ENCODE results near the gene COL24A1. TPM values are rescaled to one million over a fixed set of nuclear protein-coding genes. Genes with fewer than 3 reads are reported as not detected.

Gene COL24A1
- total RNA-seq, 1 experiment from 2014 or later, result 0.08 TPM

- Histone ChIP-seq H3K9me3 (ENCODE audit: control insufficient read depth, insufficient read depth, low read depth, low read length) (no peaks in the 10 kb centered on the region), H3K36me3 (ENCODE audit: control insufficient read depth, insufficient read depth, low read length) (no peaks in the 10 kb centered on the region), H3K27me3 (ENCODE audit: control insufficient read depth, insufficient read depth, low read length) (peaks cover 14% of the 10 kb centered on the region; the same call in 1 of the 2 replicates), H3K4me3 (ENCODE audit: low read depth in 2 of 2, low read length in 2 of 2) (no peak overlapping the region), H3K27ac (ENCODE audit: low read length) (no peak overlapping the region), H3K4me1 (ENCODE audit: control insufficient read depth, insufficient read depth, low read length) (no peaks in the 10 kb centered on the region)
- in situ Hi-C loops (cut with HindIII; ENCODE audit: low pct_unique_long_range_greater_than_20kb, low sequenced_read_pairs), result no loop called here
- POLR2A ChIA-PET, result no interaction called here
- TF ChIP-seq REST (IDR thresholded peaks at IDR 0.05; ENCODE audit: insufficient read depth in 1 of 2, low read depth in 2 of 2, low read length in 1 of 2) (no peak), CTCF (IDR thresholded peaks at IDR 0.05) (no peak), TCF7L2 (IDR thresholded peaks at IDR 0.05; ENCODE audit: low read depth, low read length) (no peak), POLR2AphosphoS5 (IDR thresholded peaks at IDR 0.05; ENCODE audit: low read depth, low read length) (no peak), SIN3A (IDR thresholded peaks at IDR 0.05; ENCODE audit: borderline replicate concordance, insufficient read depth, low read depth, low read length) (no peak)
- no TSS peak for BruUV-seq (replicated peaks)
- intact Hi-C loops (cut with micrococcal nuclease; ENCODE audit: unreplicated experiment), result no loop called here
- DNase-seq (ENCODE audit: low read depth, low spot score) (no peak), ATAC-seq (no peak)
- CTCF ChIA-PET, result no interaction called here
Observed at GRCh38 chr1:85991261-85991660, 165.3 kb downstream of the COL24A1 start.

- DNase-seq (ENCODE audit: low read depth, low spot score) (no peak), ATAC-seq (no peak)
- Histone ChIP-seq H3K36me3 (ENCODE audit: control insufficient read depth, insufficient read depth, low read length) (no peaks in the 10 kb centered on the region), H3K27ac (ENCODE audit: low read length) (no peak overlapping the region), H3K9me3 (ENCODE audit: control insufficient read depth, insufficient read depth, low read depth, low read length) (no peaks in the 10 kb centered on the region), H3K4me1 (ENCODE audit: control insufficient read depth, insufficient read depth, low read length) (no peaks in the 10 kb centered on the region), H3K4me3 (ENCODE audit: low read depth in 2 of 2, low read length in 2 of 2) (no peak overlapping the region), H3K27me3 (ENCODE audit: control insufficient read depth, insufficient read depth, low read length) (peaks cover 30% of the 10 kb centered on the region; the same call in 1 of the 2 replicates)
- TF ChIP-seq SIN3A (IDR thresholded peaks at IDR 0.05; ENCODE audit: borderline replicate concordance, insufficient read depth, low read depth, low read length), result no peak
- TF ChIP-seq TCF7L2 (IDR thresholded peaks at IDR 0.05; ENCODE audit: low read depth, low read length), result no peak
- TF ChIP-seq CTCF (IDR thresholded peaks at IDR 0.05), result no peak
- TF ChIP-seq POLR2AphosphoS5 (IDR thresholded peaks at IDR 0.05; ENCODE audit: low read depth, low read length), result no peak
- TF ChIP-seq REST (IDR thresholded peaks at IDR 0.05; ENCODE audit: insufficient read depth in 1 of 2, low read depth in 2 of 2, low read length in 1 of 2), result no peak
- CTCF ChIA-PET, result no interaction called here
- no TSS peak for BruUV-seq (replicated peaks)
- in situ Hi-C loops (cut with HindIII; ENCODE audit: low pct_unique_long_range_greater_than_20kb, low sequenced_read_pairs), result no loop called here
- intact Hi-C loops (cut with micrococcal nuclease; ENCODE audit: unreplicated experiment), result loop anchor here (5.0 kb wide), 1 partner anchor 43 kb away; no protein-coding TSS in a partner anchor
- POLR2A ChIA-PET, result no interaction called here
Observed at GRCh38 chr1:85984636-85985035, 171.9 kb downstream of the COL24A1 start.

Data from Panc1 (cell line).